T follicular helper cell (primary cell): ENCODE data around the gene EMX2.

Source experiments
- DNase-seq: peaks from one replicate; pipeline ENCODE4 v3.0.0-alpha.2; 2020; ENCODE audit warnings: low read depth

Gene EMX2

DNA sequence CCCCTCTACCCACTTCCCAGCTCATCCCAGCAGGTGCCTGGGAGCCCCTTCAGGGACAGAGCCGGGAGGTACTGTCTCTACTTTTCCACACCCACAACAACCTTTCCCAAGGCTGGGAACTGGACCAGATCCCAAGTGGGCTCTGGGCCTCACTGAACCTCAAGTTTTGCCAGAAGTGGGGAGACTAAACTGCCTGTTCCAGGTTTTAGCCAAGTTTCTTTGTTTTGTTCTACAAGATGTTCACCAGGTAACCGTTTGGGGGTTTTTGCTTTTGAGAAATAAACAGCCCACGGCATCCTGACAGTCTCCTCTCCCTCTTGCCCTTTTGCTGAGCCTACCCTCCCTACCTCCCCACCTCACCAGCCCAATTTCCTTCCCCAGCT is 10.6 kb upstream of the EMX2 start:
- DNase-seq = no peak

DNA sequence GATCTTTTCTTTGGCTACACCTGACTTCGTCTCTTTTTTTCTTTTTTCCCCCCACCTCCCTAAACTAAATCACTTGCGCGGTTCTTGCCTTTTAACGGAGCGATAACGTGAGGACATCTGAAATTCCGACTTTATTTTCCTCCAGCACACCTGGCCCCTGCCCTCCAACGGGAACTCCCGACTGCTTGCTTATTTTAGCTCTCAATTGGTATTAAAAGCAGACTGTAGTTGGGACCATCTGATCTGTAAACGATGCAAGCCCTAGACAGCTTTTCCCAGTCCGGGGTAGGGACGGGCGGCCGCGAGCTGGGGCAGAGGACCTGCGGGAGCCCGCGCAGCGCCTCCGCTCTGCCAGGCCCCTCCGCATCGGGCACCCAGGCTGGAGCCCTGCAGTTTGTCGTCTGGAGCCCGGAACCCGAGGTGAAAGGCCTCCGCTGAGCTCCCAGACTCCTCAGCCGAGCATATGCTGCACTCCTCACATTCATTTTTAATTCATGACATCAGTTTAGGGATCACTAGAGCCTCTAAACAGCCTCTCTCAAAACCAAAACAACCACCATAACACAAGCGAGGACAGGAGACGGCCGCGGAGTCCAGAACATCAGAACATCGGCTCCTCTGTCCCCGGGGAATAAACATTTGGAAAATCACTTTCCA is 10.0 kb upstream of the EMX2 start:
- DNase-seq = no peak

DNA sequence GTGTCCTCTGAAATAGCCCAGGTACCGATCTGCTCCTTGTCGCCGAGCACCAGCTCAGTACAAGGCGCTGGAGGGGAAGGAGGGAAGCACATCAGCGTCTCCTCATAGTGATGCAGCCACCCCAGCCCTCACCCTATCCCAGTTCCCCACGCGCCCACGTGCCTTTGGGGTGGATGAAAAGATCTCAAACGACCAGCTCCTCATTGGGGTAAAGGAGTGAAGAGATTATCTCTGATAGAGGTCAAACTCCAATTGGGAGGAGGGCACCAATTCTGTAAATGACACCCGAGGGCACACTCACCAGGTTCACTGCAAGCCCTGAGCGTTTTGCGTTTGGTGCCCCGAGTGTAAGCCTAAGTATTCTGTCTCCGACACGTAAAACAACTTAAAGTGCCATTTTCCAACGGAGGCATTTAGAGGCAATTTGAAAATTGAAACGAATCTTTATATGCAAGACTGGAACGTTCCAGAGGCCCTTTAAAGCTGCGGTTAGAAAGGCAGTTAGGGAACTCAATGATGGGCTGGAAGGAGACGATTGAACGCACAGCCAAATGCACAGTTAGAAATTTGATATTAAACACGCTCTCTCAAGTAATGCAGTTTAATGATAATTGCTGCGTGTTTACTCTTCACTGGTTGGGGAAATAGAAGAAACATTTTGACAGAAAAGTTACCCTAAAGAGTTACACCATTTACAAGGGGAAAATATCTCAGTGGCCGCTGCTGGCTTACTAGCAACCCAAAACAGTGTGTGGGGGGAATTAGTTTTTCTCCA is 8.9 kb upstream of the EMX2 start:
- no peak for DNase-seq

DNA sequence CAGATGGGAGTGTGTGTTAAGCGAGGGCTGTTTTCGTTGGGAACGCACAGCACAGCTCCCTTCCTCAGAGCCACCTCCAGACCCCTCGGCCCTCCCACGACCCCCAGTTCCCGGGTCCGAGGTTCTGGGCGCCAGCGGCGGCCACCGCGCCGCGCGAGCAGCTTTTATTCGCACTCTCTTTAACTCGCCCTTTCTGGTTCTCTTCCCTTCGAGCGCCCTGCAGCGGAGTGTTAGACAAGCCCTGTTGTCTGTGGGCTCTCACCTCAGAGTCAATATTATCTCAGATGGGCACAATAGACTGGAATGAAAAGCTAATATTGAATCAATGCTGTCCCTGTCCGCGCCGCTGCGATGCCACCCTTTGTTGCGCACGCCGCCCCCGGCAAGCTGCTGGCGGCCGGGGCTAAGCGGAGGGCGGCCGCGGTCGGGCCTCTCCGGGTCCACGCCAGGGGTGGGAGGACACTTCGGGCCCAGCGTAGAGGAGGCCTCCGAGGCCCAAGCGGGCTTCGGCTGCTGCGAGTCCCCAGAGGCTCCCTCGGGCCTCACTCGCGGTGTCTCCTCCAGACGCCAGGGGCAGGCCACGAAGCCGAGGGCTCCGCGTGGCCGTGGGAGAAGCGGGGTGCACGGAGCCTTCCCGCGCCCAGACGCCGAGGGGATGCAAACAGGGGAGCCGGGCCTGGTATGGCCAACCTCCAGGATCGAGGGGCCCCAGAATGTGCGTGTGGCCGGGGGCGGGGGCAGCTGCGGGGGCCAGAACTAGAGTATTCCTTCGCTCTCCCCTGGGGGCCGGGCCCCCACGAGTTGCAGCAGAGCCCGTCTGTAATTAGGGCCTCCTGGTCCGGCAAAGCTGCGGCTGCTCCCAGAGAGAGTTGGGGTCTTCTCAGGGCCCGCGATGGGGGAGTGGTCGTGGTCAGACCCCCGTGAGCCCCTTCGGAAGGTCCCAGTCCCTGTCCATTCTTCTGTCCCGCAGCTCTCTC is 7.9 kb upstream of the EMX2 start:
- no peak for DNase-seq

DNA sequence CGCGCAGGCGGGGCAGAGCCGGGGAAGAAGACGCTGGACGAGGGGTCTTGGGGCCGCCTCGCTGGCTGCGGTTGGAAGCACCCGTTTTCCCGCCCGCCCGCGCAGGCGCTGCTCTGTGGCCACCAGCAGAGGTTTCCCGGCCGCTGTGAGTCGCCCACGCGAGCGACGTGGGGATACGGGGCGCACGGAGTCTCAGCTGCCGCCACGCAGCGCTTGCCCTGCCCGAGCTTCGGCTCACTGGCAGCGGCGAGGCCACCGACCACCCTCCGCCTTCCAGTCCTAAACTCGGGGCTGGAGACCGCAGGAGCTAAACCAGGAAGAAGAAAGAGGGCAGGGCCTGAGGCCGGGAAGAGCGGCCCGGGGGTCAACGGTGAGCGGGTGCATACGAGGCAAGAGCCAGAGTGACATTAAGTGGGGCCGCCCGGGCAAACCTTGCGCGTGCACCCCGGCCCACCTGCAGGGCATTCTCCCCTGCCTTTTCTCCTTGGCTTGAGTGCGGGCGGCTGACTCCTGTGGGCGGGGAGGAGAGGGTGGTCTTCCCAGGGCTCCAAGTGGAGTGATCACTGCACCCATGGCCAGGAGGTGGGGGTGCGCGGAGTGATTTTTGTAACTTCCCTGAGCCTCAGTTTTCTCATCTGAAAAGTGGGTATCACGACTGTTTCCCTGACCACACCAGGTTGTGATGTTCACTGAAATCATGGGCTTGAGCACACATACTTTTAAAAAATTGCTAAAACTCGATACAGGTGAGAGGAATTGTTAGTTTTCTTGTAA is 7.1 kb upstream of the EMX2 start:
- no peak for DNase-seq

DNA sequence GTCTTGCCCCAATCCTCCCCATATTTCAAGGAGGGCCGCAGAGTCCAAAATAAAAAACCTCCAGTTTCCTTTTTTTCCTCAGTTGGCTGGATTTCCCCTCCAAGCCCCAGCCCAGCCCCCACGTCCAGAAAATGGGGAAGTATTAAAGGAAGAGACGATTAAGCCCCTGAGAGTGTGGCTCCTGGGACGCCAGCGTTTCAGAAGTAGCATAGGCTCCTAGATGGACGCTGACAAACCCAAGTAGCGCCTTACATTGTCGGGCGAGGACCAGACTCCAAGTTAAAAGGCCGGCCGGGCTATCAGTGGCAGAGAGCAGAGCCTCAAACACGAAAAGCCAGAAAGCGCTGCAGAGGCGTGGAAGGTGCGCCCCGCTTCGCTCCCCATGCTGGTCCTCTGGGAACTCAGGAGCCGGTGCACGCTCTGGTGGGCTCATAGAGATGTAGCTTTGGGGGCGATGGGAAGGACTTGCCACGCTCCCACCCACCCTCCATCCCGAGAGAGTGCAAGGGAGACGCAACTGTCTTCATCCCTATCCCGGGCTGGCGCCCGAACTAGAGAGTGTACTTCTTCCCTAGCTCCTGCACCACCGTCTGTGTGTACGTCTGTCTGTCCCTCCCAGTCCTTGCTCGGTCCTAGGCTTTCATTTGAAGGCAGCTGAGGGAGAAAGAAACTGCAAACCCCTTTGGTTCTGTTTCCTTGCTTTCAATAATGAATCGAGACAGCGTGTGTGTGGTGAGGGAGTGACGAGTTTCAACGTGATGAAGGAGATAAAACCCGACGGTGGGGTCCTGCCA is 6.3 kb upstream of the EMX2 start:
- DNase-seq = no peak

DNA sequence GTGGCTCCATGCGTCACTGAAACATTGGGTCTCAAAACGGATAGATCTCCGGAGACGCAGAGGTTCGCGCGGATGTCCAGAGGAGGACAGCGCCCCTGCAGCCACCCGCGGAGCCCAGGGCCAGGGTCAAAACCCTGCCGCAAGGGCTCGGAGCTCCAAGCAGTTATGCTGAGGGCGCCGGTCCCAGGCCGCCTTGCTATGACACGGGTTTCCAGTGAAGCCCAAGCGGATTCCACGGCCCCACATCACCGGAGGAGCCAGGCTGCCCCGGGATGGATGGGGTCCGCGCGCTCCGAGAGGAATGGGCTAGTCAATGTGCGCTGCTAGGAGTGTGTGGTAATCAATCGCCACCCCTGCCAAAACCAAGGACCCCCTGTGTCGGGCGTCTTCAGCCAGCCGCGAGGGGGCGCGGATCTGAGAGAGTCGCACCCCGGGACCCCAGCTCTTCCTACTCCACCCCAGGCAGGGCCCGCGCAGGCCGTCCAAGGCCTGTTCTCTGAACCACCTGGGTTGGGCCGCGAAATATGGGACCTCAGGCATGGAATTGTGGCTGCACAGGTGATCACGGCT is 5.6 kb upstream of the EMX2 start:
- DNase-seq = no peak

DNA sequence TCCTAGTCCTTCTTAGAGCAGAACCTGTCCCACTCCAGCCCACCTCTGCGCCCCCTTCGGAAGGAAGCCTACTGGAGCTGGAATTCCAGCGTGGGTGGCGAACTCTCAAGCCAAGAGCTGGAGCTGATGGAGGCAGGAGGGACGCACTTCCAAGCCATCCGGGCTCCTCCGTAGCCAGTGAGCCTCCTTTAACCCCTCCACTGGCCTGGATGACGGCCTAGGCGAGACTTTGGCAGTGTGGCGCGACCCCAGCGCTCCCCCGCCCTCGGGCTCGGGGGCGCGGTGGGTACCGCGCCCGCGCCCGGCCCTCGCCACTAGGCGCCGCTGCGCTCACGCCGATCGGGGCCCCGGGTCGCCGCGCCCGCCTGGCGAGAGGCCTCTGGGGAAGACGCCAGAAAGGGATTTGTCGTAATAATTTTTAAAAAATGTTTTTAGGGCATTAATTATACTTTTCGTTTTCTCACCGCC is 5.1 kb upstream of the EMX2 start:
- DNase-seq = no peak

DNA sequence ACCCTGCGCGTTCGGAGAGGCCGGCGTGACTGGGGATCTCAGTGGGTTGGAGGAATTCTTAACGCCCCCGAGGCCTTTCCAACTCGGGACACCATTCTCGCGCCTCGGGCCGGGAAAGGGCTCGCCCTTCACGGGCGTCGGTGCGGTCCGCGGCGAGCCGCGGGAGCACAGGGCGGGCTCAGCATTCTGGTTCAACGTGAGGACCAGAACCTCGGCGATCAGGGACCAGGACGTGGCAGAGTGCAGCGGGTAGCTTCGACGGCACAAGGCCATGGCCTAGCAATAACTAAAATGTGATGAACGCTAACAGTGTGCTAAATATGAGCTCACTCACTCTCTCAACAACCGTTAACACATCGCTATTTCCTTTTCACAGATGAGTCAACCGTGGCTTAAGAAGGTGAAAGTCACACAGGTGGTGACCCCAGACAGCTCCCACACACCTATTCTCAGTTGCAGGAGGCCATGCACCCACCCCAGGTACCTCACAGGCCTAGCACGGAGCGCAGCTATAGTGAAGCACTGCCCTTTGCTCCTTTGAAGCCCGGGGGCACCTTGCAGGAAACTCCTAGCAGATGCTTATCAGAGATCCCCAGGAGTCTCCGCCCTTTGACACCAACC is 4.5 kb upstream of the EMX2 start:
- no peak for DNase-seq

DNA sequence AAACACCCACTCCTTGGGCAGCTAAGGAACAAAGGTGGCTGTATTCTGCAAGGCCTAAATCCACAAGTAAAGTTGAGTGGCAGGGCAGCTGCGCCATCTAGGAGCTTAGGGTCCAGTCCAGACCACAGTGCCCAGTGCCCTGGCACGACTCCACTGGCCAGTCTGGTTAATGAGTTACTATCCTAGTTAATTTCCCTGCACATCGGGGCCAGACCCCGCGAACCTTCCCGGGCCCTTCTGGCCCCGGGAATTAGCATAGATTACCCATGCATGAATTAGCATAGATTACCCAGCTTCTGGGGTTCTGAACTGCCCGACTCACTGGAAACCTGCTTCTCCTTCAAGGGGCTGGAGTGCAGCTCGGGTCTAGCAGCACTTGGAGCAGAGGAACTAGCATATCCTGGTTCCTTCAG is 3.2 kb upstream of the EMX2 start:
- DNase-seq = no peak

DNA sequence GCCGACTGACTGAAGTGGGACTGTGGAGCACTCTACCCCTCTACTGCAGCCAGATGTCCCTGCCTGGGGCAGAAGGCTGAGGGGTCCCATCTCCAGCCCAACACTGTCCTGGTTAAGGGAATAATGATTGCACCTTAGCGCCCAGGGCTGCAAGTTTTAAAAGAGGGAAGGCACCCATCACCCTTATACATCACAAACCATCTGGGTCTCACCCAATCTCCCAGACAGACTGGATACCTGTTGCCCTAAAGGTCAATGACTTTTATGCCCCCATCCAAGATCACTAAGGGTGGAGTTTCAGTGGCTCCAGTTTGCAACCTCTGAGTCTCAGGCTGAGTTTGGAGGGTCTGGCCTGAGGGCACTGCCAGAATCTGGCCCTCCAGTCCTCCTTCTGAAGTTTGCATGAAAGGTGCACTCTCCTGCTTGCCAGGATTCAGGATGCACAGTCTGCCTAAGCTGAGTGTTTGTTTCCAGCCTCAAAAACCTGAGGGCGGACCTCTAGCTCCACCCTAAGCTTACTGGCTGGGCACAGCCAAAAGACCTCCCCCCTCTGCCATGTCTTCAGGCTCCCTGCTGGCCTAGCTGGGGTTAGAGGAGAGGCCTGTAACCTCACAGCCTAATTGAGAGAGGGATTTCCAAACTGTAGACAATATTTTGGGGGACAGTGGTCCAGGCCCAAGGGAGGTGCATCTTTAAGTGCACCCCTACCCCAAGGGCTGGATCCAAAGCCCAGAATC is 2.5 kb upstream of the EMX2 start:
- DNase-seq = no peak

DNA sequence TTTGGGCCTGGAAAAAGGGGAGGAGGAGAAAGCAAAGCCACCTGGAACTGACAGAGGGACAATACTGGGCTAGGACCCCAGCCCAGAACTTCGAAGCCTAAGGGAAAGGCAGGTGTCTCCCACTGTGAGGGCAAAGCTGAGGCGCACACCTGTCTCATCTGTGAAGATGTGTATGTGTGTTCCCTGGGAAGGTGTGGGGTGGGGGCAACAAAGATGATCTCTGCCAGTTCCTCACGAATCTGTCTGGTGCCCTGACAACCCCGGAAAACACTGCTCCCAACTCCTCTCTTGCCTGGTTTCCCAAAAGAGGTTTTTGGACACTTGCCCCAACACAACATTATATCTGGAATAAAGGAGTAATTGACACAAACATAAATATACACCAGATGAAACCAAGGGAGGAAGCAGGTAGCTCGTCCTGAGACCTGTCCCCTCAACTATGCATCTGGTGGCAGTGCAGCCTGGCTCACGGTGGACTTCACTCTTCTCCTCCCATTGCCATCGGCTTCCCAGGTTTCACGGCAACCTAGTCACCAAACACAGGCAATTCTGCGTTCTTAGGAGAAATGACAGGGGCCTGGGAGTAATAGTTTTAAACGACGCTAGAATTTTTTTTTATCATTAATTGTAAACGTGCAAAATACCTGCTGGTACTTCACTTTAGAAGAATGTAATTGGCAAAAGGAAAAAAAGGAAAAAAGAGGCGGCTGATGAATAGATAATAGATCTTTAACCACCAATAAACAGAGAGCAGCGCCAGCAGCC is 1.7 kb upstream of the EMX2 start:
- DNase-seq = no peak

DNA sequence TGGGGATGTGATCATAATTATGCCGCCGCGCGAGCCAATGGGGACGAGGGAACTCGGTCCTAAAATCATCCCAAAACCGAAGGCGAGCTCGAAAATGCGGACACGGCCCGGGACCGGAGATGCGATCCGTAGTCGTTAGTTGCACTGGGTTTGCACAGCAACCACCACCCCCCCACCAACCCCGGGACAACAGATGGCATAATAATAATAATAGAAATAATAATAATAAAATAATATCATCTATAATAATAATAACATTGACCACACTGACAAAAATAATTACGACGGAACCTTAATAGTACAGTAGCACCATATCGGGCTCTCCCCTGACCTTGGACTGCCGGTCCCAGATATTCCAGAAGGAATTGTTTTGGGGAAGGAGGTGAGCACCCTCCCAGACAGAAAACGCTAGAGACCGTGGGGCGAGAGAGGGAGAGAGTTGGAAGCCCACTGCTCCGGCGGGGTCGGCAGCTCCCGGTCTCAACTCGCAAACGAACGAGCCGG is 1.1 kb upstream of the EMX2 start:
- DNase-seq = no peak

DNA sequence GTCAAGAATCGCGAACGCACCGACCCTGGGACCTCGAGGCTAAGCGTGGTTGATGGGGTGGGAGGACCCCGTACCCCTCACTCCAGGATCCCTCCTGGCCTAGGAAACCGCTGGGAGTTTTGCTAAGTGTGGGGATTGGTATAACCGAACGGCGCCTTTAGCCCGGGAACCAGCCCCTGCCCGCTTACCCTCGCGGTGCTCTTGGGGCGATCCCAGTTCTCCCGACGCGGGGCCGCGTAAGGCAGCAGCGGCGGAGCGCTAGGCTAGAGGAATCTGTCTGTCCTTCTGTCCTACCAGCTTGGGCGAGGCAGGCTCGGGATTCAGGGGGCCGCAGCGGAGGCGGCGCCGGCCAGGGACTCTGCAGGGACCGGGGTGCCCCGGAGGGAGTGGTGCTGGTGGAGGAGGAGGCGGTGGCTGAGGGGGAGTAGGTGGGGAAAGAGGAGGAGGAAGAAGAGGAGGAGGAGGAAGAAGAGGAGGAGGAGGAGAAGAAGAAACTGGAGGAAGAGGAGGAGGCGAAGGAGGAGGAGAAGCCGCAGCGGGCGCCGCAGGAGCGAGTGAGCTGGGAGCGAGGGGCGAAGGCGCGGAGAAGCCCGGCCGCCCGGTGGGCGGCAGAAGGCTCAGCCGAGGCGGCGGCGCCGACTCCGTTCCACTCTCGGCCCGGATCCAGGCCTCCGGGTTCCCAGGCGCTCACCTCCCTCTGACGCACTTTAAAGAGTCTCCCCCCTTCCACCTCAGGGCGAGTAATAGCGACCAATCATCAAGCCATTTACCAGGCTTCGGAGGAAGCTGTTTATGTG is 439 bp upstream of the EMX2 start:
- DNase-seq = no peak

DNA sequence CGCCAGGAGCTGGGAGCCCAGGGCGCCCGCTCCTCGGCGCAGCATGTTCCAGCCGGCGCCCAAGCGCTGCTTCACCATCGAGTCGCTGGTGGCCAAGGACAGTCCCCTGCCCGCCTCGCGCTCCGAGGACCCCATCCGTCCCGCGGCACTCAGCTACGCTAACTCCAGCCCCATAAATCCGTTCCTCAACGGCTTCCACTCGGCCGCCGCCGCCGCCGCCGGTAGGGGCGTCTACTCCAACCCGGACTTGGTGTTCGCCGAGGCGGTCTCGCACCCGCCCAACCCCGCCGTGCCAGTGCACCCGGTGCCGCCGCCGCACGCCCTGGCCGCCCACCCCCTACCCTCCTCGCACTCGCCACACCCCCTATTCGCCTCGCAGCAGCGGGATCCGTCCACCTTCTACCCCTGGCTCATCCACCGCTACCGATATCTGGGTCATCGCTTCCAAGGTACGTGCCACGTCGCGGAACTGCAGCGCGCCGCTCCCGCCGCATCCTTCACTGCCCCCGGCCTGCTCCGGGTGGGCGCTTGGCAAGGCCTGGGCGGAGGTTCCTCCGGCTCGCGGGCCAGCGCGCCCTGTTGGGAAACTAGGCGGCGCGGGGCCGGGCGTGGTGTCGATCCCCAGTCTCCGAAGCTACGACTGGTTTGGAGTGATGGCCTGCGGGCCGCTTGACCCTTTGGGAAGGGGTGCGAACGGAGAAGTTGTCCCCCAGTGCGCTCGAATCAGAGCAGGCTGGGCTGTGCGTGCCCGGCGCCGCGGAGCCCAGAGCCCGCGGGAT is 868 bp downstream of the EMX2 start:
- no peak for DNase-seq

DNA sequence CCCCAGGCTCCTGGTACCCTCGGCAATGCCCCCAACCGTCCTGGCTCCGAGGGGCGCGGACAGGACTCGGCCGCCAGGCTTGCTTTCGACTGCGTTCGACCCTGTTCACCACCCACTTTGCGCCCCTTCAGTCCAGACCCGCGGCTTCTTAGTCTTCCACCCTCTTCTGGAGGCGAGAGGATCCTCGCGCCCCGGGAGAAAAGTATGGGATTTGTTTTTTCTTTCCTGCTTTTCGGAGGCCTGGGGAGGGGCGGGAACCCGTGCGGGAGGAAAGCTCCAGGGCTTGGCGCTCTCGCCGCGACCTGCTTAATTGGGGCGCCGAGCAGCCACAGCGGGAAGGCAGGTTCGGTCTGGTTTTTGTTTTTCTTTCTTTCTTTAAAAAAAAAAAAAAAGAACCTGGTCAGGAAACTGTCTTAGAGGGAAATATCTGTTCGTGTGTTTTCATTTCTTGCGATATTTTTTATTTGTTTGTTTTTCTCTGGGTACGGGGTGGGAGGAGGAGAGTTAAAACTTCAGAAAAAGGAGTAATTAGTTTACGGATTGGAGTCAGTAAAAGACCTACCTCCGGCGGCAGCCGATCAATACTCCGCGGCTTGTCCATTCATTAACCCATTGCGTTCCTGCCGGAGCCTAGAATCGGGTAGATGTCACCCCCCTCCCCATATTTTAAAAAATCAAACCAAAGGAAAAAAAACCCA is 1.6 kb downstream of the EMX2 start:
- no peak for DNase-seq
